ENCODE data around the gene TBC1D22A.
A peak's percentile ranks its signal among the peaks of the same experiment; 100 is the strongest.

TBC1D22A gene

DNA sequence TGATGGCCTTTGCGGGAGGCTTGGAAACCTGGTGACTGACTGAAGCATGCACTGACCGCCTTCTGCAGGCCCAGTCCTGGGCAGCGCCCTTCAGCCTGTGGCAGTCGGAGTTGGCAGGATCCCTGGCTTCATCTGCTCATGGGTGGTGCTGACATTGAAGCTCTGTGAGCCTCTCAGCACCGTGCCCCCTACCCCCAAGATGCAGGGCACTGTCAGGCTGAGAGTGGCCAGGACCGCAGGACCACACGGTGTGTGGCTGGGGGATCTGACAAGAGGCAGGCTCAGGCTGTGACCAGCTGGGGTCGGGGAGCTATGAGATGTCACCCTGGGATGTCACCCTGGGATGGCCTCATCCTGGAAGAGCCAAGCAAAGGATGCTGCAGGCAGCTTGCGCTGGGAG is 32.7 kb downstream of the TBC1D22A start:
- no peak for DNase-seq (ENCODE audit: low read depth, low spot score)

DNA sequence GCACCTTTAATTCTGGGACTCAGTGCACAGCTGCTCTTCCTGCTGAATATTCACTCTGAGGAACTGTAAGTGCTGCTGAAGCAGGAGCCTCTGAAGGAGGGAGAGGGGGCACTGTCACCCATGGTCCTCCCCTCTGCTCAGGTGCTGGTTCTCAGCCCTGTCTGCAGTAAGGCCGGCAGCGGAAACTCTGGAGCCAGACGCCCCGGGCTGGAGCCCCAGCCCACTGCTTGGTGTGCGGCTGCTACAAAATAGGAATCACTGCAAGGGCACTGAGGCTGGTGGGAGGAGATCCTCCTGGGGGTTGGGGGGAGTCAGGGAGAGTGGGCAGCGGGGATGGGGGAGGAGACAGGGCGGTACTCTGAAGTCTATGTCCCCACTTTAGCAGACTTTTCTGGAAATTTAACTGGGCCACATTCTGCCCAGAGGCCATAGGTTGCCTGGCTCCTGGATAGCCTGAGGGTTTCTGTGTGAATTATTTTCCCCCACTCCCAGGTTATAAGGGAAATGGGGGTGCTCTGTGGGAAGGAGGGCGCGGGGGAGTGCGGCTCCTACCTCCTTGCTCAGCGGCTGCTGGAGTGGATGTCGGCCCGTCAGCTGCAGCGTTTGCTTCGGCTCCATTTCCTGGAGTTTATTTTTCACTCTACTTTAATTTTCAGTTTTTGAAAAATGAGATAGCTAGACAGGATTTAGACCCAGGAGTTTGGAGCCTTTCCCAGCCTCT is 33.6 kb downstream of the TBC1D22A start:
- DNase-seq (ENCODE audit: low read depth, low spot score): no peak

DNA sequence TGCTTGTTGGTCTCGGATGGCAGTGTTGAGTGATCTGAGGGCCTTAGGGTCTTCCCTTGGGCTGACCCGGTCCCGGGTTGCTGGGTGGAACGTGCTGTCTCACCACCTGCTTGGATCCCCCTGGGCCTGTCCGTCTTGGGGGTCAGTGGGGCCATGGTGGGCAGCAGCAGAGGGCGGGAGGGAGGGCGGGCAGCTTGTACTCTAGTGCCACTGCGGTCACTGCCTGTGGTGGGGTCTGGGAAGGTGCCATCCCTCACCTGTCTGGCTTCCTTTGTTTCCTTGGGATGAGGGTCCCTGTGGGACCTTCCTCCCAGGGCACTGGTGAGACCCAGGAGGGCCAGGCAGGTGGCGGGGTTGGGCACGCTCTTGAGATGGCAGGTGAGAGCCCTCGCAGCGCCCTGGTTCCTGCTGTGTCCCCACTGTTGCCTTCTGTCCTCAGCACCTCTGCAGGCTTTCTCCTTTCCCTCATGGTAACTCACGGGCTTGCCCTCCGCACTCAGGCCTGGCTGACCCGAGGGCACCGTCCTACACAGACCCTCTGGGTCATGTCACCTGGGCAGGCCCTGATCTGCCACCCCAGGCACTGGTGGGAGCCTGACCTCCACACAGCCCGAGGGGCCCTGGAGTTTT is 34.2 kb downstream of the TBC1D22A start:
- no peak for DNase-seq (ENCODE audit: low read depth, low spot score)

DNA sequence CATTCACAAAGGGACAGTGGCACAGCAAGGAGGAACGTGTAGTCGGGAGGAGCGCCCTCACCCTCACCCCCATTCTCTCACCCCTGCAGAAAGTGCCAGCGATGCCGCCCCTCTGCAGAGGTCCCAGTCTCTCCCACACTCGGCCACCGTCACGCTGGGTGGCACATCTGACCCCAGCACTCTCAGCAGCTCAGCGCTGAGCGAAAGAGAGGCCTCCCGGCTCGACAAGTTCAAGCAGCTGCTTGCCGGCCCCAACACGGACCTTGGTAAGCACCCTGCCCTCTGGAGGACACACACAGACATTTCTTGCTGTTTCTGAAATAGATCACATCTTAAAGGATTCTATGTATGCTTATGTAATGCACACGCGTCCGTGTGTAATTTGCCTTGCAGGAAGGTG is 34.9 kb downstream of the TBC1D22A start:
- DNase-seq (ENCODE audit: low read depth, low spot score): peak; percentile 27

DNA sequence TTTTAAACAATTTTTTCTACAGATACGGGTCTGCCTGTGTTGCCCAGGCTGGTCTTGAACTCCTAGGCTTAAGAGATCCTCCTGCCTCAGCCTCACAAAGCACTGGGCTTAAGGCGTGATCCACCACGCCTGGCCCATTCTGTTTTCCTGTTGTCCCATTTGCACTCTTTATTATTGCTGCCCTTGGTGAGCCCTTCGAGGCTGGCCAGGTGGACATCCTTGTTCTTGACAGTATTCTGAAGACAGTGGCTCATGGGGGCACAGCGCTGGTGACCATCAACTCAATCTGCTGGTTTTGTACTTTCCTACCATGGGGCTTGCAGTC is 35.6 kb downstream of the TBC1D22A start:
- DNase-seq (ENCODE audit: low read depth, low spot score): no peak

DNA sequence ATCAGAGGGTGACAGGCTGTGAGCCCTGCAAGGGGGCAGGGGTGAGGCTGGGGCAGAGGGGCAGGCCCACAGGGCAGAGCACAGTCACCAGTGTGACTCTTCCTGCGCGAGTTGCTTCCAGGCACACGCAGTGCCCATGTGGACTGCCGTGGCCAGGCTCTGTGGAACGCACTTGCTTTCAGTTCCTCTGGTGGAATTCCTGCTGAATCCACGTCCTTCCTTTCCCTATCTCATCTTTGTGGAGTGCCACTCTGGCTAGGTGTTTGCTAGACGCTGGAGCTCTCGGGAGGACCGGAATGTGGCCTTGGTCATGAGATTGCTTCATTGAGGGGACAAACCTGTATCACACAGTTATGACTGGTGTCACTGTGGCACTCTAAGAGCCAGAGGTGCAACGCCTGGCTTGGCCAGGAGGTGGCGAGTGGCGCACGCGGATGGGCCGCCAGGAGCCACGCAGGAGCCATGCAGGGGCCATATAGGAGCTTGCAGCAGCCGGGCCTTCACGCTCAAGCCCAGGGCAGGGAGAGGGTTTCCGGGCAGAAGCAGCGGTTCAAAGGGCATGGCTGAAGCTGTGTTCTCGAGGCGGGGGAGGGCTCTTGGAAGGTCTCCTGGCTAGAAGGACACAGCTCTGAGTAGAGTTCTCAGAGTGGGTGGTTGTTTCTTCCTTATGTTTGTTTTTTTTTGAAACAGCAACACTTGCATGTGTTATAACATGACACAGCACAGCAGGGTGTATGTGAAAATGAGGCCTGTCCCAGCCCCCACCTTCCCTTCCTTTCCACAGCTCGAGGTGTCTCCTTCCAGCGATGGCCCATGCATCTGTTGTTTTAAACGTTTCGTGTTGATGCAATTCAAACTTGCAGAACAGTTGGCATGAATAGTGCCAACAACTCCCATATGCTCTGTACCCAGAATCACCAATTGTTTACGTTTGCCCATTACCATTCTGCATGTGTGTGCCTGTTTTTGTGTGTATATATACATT is 36.2 kb downstream of the TBC1D22A start:
- peak; percentile 89 for DNase-seq (ENCODE audit: low read depth, low spot score)

DNA sequence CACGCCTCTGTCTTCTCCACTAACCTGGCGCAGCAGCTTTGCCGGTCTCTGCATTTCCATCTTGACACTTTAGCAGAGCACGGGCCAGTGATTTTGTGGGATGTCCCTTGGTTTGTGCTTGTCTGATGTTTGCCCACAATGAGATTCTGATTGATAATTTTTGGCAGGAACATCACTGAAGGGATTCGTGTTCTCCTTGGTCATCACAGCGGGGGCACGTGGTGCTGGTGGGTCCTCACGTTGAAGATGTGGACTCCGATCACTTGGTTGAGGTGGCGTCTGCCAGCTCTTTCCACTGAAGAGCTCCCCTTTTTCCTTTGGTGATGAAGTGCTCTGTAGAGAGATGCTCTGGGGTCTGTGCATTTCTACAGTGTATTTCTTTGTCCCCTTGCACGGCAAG is 37.2 kb downstream of the TBC1D22A start:
- DNase-seq (ENCODE audit: low read depth, low spot score): no peak

DNA sequence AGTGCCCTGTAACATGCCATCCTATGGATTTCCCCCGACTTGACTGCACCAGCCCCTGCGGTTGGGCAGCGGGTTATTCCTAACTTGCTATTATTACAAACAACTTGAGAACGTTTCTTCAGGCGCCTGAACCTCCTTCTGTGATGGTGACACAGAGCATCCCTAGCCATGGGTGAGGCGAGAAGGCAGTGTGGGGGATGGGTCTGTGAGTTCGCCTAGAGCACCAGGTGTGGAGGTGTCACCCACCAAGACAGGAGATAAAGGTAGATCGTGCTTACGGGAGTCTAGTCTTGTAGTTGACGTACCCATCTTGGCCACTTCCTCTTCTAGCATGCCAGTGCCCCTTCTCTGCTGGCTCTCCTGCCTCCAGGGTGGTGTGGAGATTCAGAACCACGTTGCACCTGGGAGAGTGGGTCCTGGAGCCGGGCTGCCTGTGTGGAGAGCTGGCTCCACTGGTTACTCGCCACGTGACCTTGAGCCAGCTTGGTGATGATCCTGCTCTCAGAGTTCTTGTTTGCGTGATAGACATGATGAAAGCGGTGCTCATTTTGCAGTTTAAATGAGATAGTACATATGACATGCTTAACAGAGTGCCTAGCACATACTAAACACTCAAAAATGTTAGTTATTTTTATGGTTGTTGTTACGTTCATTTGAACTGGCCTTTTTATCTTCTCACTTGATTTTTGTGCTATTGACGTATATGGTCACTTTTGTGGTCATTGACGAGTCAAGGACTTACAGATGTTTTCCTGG is 37.8 kb downstream of the TBC1D22A start:
- no peak for DNase-seq (ENCODE audit: low read depth, low spot score)

DNA sequence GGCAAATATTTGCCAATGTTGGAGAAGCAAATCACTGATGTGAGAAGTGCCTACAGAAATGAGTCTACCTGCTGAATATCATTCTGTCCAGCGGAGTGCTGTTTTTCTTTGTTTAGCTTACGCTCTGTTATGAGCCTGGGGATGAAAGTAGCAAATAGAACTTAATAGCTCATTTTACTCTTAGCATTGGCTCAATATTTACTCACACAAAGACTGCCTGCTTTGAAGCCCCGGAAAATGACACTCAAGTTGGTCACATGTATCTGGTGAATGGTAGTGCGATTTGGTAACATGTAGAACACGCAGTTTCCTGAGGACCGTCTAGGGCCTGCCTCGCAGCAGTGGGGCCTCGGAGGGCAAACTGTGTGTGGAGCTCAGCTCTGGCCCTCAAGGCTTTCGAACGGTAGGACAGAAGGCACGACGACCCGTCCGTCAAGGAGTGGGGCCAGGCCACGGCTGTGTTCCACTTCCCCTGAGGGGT is 38.9 kb downstream of the TBC1D22A start:
- no peak for DNase-seq (ENCODE audit: low read depth, low spot score)

DNA sequence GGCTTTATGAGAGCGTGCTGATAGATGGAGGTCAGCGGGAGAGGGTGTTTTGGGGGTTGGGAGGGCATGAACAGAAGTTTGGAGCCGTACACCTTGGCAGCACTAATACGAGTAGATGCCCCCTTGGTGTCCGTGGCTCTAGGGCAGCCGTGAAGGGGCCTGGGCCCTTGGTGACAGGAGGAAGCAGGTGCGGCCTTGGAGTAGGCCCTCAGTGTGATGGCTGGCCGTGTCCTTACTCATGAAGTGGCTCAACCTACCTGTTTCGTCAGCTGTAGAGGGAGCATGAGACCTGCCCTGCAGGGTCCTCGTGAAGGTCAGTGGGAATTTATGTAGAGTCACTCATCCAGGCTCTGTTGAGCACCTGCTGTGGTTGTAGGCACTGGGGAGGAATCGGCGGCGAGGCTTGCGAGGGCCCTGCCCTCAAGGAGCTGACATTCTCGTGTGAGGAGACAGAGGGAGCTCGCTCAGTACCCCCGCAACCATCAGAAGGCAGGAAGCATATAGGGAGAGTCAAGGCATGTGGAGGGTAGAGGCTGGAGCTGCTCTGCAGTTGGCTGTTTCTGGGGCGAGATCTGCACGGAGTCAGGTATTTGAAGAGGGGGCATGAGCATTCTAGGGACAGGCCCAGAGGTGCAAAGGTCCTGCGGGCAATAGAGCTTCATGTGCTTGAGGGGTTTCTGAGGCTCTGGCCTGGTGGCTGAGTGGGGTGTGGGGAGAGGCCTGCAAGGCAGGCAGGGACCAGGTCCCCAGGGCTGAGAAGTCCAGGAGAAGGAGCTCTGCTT is 39.6 kb downstream of the TBC1D22A start:
- no peak for DNase-seq (ENCODE audit: low read depth, low spot score)

DNA sequence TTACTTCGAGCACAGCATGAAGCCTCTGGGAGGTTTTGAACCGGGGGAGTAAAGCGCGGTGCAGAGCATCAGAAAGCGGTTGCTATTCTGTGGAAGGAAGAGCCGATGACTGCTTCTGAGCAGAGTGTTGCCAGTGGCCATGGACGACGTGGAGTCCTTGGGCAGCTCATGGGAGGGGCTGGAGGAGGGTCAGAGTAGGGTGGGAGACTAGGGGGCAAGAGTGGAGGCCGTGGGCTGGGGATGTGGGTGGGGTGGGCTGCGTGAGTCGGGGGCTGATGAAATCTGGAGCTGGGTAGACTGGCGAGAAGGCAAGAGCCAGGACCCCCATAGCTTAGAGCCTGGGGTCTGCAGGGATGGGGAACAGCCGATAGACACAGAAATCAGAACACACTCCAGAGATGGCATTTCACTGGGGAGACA is 40.2 kb downstream of the TBC1D22A start:
- DNase-seq (ENCODE audit: low read depth, low spot score): no peak

DNA sequence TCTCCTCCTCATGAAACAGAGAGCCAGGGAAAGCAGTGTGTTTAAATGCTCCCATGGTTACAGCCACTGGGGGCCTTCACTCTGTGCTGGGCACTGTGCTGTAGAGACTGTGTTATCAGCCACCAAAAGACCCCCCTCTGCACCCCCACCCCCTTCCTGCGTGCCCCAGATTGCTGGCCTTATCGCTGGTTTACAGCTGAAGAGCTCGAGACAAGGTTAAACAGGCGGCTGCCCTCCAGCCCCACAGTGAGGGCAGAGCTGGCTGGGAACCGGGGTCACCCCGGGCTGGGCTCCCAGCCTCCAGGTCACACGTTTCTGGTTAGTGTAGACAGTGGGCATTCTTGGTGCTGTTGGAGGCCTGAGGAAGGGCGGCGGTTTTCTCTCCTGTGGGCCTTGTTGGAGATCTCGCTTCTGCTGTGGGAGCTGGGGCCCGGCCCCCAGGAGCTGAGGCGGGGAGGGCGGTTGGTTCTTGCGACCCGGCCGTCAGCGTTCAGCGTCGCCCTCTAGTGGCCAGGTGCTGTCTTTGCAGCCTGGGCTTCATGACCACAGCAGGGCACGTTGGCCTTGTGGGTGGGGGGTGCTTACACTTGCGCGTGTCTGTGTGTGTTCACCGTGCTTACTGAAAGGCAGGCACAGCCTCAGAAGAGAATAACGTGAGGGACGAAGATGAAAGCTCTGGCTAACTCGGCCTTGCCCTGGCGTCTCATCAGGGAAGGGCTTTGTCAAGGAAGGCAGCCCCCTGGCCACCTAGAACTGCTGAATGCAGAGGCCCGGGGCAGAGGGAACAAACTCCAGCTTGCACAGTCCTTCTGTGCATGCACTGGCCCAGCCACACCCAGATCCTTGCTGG is 40.8 kb downstream of the TBC1D22A start:
- peak; percentile 61 for DNase-seq (ENCODE audit: low read depth, low spot score)

DNA sequence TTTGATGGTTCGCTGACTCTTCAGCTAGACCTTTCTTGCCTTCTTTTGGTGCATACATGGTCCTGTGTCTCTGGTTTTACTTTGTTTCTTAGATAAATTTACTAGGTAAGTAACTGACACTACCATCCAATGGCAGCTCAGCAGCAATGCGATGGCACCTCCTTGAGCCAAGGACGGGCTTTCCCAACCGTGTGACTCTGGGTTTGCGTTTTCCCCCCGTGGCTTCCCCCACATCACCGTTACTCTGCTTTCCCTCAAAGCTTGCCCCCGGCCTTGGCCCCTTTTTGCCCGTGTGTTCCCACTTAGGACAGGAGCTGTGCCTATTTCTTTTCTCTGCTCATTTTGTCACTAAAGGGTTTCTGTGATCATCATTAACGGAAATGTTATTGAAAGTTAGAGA is 41.5 kb downstream of the TBC1D22A start:
- no peak for DNase-seq (ENCODE audit: low read depth, low spot score)

DNA sequence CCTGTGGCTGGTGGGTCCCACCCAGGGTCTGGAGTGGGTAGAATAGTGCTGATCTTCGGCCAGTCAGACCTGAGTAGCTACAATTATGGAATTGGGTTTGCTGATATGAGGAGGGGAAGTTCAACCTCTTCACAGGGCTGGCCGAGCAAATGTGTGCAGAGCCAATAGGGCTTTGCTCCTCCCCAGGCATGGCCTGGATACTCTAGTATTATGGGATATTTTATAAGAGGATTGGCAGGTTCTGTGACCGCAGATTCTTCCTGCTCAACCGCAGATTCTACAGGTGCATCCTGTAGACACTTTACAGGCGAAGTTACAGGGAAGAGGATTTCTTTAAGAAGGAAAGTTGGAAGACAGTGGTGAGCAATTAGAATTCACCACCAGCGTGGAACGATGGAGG is 44.3 kb downstream of the TBC1D22A start:
- no peak for DNase-seq (ENCODE audit: low read depth, low spot score)

DNA sequence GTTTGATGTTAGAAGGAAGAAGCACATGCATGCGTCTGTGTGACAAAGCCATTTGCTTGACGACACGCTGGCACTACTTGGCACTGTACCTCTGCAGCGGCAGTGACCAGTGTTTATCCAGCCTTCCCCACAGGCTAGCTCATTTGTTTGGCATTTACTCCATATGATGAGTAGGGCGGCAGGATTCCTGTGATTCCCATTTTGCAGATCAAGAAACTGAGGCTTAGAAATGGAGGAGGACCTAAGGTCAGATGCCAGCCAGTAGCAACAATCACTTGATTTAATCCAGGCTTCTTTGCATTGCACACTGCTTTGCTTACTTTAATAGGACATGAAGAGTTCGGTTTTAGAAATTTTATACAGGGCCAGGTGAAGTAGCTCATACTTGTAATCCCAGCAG is 45.0 kb downstream of the TBC1D22A start:
- no peak for DNase-seq (ENCODE audit: low read depth, low spot score)

DNA sequence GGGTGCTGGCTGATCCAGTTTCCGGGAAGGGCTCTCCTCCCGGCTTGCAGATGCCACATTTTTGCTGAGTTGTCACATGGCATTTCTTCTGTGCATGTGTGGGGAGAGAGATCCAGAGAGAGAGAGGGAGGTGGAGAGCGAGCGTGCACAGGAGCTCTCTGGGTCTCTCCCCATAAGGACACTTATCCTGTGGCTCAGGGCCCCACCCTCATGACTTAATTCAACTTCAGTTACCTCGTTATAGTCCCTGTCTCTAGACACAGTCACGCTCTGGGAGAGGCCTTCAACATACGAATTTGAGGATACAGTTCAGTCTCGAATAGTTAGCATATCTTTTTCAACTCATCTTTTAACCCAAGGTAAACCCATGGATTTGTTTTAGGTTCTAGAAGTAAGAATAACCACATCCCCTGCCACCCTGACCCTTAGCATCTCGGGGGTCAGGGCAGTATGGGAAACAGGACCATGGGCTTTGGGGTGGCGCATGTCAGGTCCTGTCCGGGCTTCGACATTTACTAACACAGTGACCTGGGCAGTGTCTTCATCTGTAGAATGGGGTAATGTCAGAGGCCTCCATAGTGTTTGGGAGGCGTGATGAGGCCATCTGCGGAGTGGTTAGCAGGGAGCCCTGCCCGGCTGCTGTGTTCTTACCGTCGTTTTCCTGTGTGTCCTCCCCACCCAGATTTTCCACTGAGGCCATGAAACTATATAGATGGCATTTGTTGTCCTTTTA is 46.9 kb downstream of the TBC1D22A start:
- DNase-seq (ENCODE audit: low read depth, low spot score): no peak

DNA sequence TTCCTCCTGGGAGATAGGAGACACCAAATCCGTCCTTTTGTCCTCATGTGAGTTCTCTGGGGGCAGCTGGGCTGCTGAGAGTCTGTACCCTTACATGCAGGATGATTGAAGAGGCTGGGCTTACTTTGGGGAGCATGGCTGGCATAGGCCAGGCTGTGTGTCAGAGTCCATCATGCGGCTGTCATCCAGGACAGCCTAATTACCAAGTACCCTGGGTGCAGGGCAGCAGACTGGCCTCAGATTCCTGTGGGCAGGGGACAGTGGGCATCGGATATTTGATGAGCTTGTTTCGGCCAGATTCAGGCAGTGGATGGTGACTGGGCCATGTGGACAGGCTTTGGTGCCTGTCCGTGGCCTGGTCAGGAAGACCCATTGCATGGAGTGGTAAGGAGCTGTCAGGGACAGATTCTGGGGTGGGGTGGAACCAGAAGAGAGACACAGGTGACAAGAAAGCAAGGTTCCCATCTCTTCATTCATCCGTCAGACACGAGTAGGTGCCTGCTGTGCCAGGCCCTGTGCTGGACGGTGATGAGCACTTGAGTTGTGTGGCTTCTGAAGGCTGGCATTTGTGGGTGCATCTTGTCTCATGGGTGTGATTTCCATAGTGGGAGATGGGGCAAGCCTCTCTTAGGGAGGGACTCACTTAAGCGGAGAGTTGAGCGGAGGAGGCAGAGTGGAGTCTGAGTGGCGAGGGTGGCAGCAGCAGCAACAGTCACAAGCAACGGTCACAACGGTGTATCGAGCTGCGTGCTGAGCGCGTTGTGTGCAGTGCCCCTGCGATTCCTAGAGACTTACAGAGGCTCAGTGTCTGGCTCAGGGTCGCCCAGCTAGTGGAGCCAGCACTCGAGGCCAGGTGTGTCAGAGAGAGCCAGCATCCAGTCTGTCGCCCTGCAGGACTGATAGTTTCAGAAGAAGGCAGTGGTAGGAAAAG is 48.7 kb downstream of the TBC1D22A start:
- no peak for DNase-seq (ENCODE audit: low read depth, low spot score)

DNA sequence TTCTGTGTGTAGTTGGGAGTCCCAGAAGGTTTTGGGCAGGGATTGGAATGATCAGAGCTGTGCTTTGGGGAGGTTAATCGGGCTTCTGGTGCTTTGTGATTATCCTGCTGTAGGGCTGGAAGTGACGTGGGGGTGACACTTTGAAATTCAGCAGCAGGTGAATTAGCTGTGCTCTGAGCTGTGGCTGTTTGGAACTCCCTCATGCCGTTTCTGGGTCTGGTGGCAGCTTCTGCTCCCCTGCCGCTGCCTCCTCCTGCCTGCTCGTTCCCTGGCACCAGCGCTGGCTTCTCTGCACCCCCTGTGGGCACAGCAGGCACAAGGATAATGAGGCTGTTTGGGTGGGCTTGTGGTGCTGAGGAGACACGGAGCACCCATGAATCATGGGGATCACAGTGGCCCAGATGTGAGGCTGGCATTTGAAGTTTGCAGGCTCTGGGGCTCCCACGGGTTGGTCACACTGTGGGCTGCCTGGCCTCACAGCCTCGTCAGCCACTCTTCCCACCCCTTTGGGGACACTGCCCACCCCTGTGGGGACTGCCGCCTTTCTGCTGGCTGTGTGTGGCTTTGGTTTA is 49.7 kb downstream of the TBC1D22A start:
- no peak for DNase-seq (ENCODE audit: low read depth, low spot score)

All from astrocyte of the hippocampus (primary cell).